ENCODE measurements around the gene PRKCH.

PRKCH gene

DNA sequence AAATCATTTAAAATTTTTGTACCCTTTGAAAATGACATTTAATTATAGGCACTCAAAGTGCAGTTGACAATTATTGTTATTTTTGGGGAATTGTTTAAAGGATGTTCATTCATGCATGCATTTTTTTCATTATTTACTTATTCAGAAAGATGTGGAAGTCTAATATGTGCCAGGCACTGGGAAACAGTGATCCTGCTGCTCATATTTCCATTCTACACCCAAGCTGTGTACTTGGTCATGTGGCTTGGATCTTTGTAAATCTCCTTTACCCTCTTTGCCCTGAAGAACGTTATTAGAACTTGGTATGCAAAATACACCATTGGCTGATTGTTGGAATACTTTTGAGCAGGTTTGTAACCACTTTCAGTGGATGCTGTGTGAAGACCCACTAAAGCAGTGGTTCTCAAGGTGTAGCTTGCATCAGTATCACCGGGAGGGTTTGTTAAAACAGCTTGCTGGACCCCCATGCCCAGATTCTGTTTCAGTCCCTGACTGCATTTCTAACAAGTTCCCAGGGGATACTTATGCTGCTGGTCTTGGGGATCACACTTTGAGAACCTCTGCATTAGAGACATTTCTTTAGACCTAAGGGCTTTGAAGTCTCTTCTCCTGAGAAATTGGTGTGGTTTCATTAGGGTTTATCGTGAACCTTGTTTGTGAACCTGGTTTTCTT lies 47.5 kb downstream of the PRKCH start:
- no peak for DNase-seq

- DNase-seq: no peak
Measured at GRCh38 chr14:61369454-61369810, 48.1 kb downstream of the PRKCH start.

- DNase-seq: no peak
Measured at GRCh38 chr14:61372379-61372778, 51.0 kb downstream of the PRKCH start.

DNA sequence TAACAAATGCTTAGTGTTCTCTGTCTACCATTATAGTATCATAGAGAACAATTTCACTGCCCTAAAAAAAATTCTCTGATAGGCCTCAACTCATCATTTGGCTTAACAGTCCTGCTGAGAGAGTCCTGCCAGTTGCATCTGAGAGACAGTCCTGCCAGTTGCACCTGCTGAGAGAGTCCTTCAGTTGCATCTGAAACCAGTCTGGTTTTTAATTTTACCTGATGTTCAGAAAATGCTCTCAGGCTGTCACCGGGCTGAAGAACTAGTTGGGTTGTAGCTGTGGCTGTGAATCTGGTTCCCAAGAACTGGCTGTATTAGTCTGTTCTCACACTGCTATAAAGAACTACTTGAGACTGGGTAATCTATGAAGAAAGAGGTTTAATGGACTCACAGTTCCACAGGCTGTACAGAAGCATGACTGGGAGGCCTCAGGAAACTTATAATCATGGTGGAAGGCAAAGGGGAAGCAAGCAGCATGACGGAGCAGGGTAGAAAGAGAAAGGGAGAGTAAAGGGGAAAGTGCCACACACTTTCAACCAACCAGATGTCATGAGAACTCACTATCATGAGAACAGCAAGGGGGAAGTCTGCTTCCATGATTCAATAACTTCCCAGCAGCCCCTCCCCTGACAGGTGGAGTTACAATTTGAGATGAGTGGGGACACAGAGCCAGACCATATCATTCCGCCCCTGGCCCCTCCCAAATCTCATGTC lies 51.6 kb downstream of the PRKCH start:
- no peak for DNase-seq

- no peak for DNase-seq
Measured at GRCh38 chr14:61374284-61374683, 52.9 kb downstream of the PRKCH start.

- DNase-seq: no peak
Measured at GRCh38 chr14:61375218-61375617, 53.8 kb downstream of the PRKCH start.

- DNase-seq: no peak
Measured at GRCh38 chr14:61376314-61376713, 54.9 kb downstream of the PRKCH start.

DNA sequence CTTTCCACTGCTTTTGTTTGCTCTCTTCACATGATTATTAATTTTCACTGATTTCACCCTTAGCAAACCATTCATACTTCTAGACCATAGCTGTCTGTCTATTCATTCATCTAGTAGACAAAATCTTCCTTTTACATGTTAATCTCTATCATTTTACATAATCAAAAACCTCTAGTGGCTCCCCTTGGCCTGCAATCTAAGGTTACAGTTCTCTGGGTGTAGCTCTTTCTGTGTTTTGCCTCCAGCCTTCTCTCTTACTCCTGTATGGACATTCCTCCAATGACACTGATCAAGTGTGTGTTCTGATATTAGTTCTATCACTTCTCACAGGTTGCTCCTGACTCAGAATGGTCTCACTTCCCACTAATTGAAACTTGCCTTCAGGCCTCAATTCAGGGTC lies 56.4 kb downstream of the PRKCH start:
- DNase-seq: no peak

DNA sequence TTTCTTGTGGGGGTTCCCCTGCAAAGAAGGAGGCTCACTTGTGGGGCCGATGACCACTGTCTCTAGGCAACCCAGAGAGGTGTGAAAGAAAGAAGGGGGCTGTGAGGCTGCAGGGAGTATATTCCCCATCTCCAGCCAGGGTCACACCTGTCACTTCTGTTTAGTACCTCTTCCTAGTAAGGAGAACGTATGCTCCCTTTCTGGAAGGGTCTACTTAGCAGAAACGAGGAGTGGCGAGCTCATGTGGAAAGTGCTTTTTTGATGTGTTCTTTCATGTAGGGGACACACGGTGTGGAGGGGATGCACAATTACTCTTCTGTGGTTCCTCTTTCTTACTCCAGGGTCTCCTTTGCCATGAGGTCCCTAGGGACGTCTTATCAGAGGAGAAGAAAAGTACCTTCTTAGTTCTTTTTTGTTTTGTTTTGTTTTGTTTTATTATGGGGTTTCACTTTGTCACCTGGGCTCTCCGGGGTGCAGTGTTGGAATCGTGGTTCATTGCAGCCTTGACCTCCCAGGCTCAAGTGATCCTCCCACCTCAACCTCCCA lies 58.3 kb downstream of the PRKCH start:
- DNase-seq: no peak

DNA sequence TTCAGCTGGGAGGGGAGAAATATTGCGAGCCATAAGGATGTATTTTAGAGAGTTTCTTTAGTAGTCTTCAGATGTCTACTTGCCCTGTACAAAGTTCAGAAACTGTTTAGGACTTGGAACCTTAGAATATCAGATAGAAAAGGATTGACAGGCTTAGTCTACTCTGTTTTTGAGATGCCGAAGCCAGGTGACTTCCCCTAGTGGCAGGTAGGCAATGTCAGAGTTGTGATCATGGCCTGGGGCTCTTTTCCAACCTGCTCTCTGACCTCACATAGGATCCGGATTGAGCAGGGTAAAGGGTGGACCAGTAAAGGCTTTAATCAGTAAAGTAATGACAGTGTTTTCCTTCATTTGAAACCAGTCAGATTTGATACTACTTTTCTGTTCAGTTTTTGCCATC lies 59.6 kb downstream of the PRKCH start:
- no peak for DNase-seq

DNA sequence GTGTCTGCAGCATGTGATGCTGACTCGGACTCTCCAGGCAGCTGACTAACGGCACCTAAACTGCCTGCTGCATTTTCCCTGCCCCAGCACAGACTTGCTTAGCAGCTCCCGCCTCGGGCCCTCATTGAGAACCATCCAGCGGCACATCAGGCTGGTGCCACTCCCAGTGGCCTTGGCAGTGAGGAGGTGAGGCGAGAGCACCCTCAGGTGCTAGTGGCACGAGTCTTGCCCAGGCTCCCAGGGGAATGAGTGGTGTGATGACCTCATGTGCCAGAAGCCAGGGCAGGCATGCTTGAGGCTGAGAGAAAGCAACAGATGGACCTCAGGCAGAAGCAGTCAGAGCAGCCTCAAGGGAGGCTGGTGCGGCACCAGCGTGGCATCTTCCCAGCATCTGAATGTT lies 60.2 kb downstream of the PRKCH start:
- no peak for DNase-seq

DNA sequence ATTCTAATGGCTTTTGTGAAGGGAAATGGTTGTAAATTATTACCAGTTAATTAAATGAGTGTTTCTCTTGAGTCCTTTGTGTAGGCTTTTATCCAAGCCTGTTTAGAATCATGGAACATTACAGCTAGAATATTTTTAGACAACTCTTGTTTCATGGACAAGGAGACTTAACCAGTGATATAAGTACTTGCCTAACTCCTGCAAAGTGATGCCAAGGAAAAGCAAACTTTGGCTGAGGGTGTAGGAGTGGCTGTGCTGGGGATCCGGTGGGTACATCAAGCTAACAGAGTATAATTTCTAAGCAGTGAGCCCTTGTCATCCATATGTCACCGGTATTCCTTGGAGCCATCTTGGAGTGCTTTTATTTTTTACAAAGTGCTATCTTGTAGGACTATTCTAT lies 61.5 kb downstream of the PRKCH start:
- DNase-seq: no peak

GRCh38 chr14:61385002-61385685 lies 63.8 kb downstream of the PRKCH start:
- no peak for DNase-seq

DNA sequence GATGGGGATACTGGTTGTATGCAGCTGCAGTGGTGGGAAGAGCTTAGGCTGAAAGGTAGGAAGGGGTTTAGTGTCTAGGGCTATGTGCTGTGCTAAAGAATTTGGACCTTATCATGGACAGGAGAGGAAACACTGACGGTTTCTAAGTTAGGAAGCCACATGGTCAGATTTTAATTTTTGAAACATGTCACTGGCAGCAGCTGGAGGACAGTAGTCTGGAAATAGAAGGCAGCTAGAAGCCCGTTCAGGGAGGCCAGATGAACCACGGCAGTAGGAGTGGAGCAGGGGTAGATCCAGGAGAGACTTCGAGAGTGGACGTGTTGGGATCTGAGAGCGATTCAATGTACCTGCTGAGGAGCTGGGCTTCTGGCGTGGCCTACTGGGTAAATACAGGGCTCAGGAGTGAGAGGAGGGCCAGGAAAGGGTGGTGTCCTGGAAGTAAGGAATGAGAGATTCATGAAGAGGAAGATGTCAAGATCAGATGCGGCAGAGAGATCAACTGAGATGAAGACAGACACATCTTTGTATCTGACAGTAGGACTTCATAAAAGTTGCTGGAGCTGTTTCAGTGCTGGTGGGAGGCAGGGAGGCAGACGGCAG lies 64.9 kb downstream of the PRKCH start:
- DNase-seq: no peak

- DNase-seq: no peak
Measured at GRCh38 chr14:61387076-61387475, 65.7 kb downstream of the PRKCH start.

DNA sequence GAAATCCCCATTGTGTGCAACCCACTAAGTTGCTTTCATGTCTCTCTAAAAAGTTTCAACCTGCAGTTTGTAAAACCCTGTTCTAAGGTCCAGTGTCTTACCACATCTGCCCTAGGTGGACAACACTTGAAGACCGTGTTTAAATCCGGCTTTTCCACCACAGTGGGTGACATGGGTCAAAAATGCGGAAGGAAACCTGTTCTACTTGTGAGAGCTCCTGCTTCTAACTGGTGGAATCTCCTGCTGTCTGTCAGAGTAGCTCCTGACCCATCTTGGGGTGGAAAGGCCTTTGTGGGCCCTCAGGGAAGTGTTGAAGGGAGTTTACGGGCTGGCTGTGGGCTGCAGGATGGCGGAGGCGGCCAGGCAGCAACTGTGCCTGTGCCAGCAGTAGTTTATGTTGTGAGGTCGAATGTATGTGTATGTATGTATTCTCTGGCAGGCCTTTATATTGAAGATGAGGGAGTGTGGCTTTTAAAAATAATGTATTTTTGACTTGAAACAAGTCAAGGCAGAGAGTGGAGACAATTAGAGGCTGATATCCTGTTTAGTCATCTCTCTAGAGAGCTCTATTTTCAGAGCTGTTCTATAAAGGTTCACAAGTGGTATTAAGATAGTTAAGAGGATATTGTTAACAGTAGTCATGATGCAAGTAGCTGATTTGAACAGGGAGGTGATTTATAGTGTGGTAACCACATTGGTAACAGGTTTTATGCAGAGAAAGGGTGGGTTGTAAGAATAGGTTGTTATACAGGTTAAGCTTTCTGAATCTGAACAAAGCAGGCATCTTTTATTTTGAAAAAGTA lies 67.0 kb downstream of the PRKCH start:
- peak in 1 of 2 experiments; percentile 5 for DNase-seq

DNA sequence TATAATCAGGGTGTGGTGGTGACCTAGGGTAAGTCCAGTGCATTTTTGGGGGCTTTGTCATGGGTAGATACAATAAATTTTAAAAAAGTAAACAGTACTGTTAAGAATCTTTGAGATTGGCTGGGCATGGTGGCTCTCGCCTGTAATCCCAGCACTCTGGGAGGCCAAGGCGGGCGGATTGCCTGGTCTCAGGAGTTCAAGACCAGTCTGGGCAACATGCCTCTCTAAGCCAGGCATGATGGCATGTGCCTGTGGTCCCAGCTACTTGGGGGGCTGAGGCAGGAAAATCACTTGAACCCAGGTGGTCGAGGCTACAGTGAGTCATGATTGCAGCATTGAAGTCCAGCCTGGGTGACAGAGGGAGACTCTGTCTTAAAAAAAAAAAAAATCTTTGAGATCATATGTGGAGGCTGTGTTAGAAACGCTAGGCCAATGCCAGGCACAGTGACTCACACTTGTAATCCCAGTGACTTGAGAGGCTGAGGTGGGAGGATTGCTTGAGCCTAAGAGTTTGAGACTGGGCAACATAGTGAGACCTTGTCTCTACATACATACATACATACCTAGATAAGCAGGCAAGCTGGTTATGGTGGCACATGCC lies 67.7 kb downstream of the PRKCH start:
- DNase-seq: no peak

DNA sequence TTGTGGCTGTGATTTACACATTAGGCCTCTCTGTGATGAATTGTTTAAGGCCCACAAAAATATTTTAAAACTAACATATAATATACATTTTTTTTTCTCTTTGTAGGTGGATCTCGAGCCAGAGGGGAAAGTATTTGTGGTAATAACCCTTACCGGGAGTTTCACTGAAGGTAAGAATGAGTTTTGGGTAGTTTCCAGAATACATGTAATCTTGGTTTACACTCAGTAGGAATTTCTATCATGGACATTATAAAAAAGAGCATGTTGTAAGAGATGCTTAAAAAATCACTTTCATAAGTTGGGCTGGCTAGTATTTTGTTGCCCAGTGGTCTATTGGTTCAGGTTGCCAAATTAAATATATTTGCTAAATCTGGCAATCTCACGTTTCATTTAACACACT lies 69.7 kb downstream of the PRKCH start:
- DNase-seq: no peak

DNA sequence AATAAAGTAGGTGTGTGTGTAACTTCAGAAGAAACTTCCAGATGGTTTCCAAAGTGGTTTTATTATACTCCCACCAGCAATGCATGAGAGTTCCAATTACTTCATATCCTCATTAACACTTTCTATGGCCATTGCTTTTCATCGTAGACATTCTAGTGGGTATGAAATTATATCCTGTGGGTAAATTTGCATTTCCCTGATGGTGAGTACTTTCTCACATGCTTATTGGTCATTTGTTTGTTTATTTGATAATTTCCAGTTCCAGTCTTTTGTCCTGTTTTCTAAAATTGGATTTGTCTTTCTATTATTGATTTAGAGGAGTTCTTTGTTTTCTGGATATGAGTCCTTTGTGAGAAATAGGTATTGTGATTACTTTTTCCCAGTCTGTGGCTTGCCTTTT lies 70.9 kb downstream of the PRKCH start:
- no peak for DNase-seq

GRCh38 chr14:61394542-61394941 lies 73.2 kb downstream of the PRKCH start:
- no peak for DNase-seq

DNA sequence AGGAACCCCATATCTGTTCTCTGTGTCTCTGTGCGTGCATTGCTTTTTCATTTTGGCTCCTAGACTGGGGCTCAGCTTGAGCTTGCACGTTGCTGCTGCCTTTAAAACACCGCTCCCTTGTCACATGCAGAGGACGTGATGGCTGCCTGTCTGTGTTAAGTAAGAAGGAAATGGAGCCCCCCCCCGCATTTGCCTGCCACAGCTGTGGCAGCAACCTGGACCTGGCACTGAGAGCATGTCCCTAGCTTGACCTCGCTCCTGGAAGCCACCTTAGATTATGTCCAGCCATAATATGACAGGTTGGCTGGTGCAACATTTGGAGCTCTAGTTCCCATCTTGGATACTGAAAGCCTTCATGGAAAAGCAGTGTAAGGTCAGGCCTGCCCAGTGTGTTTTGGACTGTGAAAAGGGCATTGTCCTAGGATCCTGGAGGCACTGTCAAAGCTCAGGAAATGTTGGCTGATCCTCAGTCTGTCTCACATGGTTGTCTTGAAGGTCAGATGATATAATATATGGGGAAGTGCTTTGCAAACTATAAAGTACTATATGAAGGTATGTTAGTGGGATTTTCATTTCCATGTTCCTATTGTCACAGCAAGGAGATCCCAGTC lies 73.8 kb downstream of the PRKCH start:
- DNase-seq: no peak

DNA sequence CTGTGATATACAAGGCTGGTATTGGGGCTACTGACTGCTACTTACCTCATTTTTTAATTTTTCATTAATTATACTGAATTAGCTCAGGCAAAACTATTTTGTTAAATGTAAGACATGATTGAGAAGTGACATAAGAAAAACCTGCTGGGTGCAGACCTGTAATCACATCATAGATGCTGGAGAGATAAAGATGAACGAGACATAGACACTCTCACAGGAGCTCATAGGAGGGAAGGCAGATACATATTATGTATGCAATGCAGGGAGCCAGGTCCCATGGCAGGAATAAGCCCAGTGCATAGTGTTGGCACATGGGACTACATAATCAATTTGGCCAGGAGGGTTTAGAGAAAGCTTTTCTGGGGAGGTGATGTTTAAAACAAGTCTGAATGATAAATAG lies 74.9 kb downstream of the PRKCH start:
- DNase-seq: no peak

All from SW 1271 (cell line).